Cardiac fibroblast (primary cell): ENCODE measurements around the gene BIRC6.

Source experiments
- DNase-seq, 2 donors: peaks; one replicate each; pipeline versions ENCODE4 v3.0.0 to v3.0.0-alpha.2; 2010; ENCODE audit warnings: low read depth in 2 of 2
- H3K4me3 ChIP-seq, 2 donors: replicated peaks in 1 of 2; 1 replicate in 1 of 2; 2 replicates in 1 of 2; pipeline ENCODE4 v1.5.1; 2011; ENCODE audit warnings: low read depth in 2 of 2, low read length in 2 of 2, mild to moderate bottlenecking in 2 of 2, moderate library complexity in 1 of 2
- TF ChIP-seq, protein P1 (sequence below): IDR thresholded peaks from one replicate; pipeline ENCODE4 v1.5.1; 2011; ENCODE audit warnings: low read depth, mild to moderate bottlenecking, low read length, inconsistent platforms

The BIRC6 gene

DNA sequence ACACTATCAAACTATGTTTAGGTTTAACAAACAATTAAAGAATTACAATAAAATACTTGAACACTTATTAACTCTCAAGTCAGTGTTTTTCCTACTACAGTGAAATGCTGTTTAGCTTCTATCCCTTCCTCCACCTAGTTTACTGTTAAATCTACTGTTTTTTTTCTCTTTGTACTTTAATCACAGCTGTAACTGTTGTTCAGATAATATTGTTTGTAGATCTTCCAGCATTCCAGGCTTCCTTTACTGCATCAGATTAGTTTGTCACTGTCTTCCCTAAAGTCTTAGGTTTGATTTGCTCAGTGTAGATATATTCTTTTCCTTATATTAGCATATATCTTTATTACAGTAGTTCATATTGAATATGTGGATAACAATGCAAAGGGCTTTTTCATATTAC lies 22.5 kb downstream of the BIRC6 start:
- TF ChIP-seq, protein P1, sequence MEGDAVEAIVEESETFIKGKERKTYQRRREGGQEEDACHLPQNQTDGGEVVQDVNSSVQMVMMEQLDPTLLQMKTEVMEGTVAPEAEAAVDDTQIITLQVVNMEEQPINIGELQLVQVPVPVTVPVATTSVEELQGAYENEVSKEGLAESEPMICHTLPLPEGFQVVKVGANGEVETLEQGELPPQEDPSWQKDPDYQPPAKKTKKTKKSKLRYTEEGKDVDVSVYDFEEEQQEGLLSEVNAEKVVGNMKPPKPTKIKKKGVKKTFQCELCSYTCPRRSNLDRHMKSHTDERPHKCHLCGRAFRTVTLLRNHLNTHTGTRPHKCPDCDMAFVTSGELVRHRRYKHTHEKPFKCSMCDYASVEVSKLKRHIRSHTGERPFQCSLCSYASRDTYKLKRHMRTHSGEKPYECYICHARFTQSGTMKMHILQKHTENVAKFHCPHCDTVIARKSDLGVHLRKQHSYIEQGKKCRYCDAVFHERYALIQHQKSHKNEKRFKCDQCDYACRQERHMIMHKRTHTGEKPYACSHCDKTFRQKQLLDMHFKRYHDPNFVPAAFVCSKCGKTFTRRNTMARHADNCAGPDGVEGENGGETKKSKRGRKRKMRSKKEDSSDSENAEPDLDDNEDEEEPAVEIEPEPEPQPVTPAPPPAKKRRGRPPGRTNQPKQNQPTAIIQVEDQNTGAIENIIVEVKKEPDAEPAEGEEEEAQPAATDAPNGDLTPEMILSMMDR: no peak
- no peak overlapping the region for H3K4me3 ChIP-seq
- DNase-seq: no peak

DNA sequence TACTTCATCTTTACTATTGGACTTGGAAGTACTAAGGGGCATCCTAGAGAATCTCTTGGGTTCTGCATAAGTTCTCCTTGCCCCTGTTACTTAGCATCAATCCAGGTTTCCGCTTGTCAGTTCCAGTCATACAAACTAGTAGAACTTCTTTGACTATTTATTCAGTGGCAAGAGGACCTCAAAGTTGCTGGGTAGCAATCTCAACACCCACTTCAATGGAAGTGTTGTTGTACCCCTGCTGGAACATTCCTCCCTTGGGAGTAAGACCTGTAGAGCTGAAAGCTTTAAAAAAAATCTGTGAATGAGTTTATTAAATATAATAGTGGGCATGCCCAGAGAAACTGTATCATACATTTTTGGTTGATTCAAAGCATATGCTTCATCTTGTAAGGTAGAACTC lies 27.0 kb downstream of the BIRC6 start:
- no peak for DNase-seq
- TF ChIP-seq, protein P1: no peak
- no peak overlapping the region for H3K4me3 ChIP-seq

DNA sequence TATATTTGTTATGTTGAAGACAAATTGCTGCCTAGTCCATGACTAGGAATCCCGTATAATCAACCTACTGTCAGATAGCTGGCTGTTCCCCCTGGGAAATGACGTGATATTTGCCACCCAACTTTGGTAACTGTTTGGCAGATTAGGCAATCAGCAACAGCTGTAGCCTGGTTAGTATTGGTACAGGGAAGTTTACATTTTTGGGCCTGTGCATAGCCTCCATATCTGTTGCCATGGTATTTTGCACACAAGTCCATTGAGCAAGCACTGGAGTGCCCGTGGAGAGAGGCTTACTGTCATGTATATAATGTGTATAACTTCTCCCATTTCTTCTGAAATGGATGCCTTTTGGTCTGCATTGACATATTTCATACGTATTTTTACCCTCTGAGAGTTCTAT lies 27.7 kb downstream of the BIRC6 start:
- no peak overlapping the region for H3K4me3 ChIP-seq
- TF ChIP-seq, protein P1: no peak
- peak in 1 of 2 donors; percentile 7 for DNase-seq

DNA sequence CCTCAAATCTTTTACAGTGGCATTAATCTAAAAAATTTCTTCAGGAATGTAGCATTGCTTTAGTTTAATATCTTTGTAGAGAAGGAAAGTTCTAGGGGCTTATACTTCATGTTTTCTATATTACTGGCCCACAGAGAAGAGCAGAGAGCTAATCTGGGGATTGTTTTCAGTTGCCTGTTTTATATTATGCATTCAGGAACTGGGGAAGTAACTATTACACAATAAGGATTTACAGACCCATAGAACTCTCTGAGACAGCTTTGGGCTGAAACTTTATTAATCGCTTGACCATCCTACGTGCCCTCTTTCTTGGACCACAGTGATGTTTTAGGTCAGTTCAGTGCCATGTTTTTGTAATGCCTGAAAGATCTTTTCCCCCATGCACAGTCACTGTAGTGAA lies 29.9 kb downstream of the BIRC6 start:
- TF ChIP-seq, protein P1: no peak
- no peak for DNase-seq
- no peak overlapping the region for H3K4me3 ChIP-seq

DNA sequence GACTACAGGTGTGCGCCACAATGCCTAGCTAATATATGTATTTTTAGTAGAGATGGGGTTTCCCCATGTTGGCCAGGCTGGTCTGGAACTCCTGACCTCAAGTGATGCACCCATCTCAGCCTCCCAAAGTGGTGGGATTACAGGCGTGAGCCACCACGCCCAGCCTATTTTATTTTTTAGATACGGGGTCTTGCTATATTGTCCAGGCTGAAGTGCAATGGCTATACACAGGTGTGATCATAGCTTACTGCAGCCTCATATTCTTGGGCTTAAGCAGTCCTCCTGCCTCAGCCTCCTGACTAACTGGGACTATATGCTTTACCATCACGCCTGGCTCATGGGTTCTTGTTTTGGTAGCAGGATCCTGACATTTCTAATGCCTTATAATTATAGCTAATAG lies 42.4 kb downstream of the BIRC6 start:
- no peak overlapping the region for H3K4me3 ChIP-seq
- TF ChIP-seq, protein P1: no peak
- DNase-seq: no peak

DNA sequence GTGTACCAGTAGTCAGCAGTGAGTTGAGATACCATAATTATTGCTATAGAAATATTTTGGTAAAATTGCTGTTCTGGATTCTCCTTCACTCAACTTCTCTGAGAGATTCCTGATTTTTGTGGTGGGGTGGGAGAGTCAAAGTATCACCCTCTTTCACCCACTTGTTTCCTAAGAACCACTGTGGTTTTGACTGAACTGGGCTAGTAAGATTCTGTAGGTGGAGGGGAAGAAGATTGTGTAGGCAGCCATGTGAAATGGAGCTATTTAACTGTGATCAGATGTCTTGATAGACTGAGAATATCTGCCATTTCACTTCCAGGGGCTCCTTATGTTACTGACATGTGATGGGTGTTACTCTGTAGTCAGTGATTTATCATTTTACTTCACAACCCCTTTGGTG lies 45.3 kb downstream of the BIRC6 start:
- DNase-seq: no peak
- H3K4me3 ChIP-seq: no peak overlapping the region
- TF ChIP-seq, protein P1: no peak

DNA sequence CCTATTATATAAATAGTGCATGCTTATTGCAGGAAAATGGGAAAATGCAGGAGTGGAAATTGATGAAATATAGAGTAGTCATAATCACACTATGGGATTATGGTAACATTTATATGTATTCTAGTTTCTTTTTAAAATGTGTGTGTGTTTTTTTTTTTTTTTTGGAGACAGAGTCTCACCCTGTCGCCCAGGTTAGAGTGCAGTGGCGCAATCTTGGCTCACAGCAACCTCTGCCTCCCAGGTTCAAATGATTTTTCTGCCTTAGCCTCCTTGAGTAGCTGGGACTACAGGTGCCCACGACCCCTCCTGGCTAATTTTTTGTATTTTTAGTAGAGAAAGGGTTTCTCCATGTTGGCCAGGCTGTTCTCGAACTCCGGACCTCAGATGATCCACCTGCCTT lies 47.0 kb downstream of the BIRC6 start:
- TF ChIP-seq, protein P1: no peak
- H3K4me3 ChIP-seq: no peak overlapping the region
- no peak for DNase-seq
